NCI-H2171 (cell line): ENCODE results near the gene KRTAP10-4.
"Not testable (repeated sequence)": the region's sequence is repeated elsewhere in the genome, so short reads cannot be mapped to it uniquely, and the experiment has no call there.

Source experiments
- DNase-seq: peaks from one replicate; lab custom pipeline; 2025; lab: John Stamatoyannopoulos, UW

Gene KRTAP10-4

DNA sequence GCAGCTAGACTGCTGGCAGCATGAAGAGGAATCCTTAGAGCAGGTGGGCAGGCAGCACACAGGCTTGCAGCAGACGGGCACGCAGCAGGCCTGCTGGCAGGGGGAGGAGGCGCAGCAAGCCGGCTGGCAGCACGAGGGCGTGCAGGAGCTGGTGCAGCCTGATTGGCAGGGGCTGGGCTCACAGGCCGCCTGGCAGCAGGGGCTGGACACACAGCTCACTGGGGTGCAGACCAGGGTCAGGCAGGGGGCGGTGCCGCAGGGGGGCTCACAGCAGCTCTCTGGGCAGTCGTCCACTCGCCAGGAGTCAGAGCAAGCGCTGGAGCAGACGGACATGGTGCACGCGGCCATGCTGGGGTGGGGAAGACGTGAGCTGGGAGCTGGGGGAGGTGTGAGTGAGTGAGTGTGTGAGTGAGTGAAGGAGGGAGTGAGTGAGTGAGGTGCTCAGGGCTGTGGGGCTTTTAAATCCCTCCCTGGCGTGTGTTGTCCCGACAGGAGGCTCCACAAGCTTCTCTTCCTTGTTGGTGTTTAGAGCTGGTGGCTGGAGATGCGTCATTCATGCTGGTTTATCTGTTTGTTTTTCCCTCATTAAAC, 6.8 kb downstream of the KRTAP10-4 start, which contains the start of gene KRTAP10-5:
Gene KRTAP10-5 (minus strand): TSS at position 374 of the 591 bp plus-strand sequence. CDS start 26 bp downstream, at position 348.
- DNase-seq = not testable (repeated sequence)

DNA sequence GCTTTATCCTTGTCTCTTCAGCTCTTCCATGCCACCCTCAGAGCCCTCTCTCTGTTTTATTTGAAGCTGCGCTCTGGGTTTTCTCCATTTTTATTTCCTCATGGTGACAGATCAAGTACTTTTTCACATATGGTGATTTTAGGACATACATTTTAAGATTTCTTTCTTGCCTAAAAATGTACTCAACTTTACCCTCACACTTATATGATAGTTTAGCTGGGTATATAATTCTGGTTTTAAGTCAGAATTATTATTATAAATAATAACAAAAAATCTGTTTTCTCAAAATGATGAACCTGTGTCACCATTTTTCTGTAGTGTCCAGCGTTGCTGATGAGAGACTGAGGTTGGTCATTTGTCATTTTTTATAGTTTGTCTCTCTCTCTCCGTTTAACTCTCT, 7.6 kb downstream of the KRTAP10-4 start:
- DNase-seq = no peak

DNA sequence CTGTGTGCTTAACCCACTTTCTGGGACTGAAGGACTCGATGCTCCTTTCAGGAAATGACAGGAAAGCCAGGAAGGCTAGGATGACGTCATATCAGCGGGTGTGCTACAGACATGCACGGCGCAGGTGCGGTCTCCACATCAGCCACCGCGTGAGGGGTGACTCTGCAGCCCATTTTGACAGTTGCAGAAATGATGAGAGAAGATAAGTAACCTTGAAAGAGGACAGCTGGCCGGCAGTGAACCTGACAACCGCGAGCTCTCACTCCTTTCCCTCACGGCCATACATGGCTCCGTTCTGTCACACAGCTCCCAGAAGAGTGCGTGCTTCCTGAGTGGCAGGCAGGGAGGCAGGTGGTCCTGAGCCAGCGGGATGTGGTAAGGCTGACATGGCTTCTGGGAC, 8.5 kb downstream of the KRTAP10-4 start:
- DNase-seq = no peak

DNA sequence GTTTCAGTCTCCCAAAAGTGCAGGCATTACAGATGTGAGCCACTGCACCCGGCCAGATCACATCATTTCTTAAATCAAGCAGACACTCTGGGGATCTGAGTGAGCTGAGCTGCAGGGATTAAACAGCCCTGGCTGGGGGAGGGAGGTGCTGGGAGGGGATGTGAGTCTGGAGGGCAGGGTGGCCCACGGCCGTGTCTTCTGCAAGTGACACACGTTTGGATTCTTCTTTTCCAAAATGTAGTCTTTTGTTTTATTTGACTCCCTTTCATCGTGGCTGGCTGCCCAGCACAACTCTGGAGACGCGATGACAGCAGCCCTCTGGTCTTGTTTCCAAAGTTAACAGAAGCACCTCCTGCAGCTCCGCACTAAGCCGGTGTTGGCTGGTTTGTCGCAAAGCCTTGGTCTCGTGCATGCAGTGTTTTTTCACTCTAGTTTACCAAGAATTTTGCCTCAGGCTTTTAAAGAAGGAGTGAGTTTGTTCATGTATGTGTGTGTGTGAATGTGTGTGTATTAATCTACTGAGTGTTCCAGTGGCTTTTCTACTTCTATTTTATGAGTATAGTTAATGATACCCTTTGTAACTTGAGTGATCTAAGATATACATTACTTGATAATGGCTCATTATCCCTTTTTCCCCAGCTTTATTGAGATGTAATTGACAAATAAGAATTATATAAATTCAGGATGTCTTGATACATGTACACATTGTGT, 9.7 kb downstream of the KRTAP10-4 start:
- DNase-seq = no peak

DNA sequence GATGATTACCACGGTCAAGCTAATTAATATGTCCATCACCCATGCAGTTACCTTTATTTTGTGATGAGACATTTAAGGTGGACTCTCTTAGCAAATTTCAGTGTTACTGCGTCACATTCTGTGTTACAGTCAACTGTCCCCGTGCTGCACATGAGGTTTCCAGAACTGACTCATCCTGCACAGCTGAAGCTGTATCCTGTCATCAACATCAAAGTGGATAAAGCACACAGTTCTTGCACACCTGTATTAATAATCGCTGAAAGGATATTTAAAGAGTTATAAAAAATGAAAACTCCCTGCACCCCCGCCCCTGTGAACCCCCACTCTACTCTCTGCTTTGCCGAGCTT, 10.2 kb downstream of the KRTAP10-4 start:
- DNase-seq = no peak

DNA sequence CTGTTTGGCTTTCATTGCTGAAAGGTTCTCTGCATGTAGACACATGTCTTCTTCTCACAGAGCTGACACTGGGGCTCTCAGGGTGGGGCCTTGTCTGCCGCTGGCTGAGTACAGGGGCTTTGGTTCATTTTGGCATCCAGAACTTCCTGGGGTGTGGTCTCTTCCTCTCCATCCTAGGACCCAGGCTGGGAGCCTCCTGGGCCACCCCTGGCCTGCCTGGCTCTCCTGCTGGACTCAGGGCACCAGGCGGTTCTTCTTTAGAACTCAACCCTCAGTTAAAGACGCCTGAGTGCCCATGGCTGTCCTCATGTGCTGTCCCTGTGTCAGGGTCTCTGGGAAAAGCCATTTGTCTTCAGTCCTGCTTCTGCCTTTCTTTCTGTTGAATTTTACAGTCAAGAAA, 12.4 kb downstream of the KRTAP10-4 start:
- DNase-seq = no peak

DNA sequence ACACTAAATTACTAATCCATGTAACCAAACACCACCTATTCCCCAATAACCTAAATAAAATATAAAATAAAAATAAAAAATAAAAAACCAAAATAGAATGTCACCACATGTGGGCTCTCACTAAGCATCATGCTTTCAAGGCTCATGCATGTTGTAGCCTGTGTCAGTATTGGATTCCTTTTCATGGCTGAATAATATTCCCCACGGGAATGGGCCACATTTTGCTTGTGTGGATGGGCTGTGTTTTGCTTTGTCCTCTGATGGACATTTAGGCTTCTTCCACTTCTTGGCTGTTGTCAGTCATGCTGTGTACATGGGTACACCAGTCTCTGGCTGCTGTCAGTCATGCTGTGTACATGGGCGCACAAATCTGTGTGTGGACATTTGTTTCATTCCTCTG, 15.6 kb downstream of the KRTAP10-4 start:
- no peak for DNase-seq

DNA sequence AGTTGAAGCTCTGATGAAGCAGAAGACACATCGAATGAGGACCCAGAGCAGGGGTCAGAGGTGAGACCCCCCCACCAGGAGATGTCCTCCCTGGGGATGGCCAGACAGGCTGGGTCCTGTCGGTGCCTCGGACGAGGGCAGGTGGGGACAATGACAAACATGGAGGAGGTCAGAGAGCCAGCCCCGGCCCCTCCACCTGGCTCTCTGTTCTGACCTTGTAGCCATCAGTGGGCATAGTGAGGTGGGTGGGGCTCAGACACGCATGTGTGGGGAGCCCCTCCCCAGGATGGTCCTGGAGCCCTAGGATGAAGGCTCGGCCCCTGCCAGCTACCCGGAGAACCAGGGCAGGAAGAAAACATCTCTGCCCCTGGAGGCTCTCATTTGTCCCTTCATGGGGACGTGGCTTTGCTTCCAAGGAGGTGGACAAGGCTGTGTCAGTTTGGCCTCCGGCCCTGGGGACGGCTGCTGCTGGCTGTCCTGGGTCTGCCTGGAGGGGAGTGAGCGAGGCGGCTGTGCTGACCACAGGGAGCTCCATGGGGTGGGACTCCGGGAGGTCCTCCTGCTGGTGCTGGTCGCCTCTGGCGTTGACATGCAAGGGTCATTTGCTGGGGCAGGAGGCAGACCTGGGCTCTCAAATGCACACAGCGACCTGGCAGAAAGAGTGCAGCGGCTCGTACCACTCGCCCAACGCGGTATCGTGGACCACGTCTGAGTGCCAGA, 16.2 kb downstream of the KRTAP10-4 start:
- DNase-seq = no peak

DNA sequence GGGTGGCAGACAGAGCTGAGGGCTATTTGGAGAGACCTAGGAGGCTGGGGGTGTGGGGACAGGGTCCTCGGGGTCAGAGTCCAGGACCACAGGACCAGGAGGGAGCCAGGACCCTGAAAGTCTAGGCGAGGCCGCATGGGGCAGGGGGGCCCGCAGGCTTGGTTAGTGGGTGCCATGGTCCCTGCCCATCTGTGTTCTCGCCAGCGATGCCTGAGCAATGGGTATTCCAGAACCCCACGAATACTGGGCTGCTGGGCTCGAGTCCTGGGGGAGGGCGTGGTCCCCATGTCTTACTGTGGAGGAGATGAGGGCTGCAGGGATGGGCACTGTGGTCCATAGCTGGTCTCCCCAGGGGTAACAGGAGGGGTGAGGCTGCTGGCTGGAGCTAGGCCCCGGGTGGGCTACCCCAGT, 16.8 kb downstream of the KRTAP10-4 start:
- no peak for DNase-seq

DNA sequence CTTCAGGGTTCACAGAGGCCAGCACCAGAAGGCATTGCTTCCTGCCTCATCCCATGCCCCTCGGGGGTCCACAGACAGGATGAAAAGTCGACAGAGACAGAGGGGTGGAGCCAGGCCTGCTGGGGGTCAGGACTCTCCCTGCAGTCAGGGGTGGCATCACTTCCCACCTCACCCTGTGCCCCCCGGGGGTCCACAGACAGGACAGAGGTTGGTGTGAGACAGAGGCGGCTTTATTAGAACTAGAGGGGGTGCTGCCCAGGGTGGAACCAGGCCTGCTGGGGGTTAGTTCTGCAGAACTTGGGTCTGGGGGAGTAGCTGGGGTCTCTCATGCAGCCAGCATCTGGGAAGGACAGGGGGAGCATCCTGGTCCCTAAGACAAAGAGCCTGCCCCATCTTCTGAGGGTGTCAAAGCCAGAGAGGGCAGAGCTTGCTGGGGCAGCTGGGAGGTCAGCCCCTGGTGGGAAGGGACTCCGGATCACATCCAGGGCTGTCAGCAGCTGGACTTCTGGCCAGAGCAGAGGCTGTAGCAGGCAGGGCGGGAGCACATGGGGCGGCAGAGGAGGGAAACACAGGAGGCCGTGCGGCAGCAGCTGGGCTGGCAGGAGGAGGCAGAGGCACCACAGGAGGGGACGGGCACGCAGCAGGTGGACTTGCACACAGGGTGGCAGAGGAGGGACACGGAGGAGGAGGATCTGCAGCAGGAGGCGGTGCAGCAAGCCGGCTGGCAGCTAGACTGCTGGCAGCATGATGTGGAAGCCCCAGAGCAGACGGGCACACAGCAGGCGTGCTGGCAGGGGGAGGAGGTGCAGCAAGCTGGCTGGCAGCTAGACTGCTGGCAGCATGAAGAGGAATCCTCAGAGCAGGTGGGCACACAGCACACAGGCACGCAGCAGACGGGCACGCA, 17.6 kb downstream of the KRTAP10-4 start:
- DNase-seq = not testable (repeated sequence)

DNA sequence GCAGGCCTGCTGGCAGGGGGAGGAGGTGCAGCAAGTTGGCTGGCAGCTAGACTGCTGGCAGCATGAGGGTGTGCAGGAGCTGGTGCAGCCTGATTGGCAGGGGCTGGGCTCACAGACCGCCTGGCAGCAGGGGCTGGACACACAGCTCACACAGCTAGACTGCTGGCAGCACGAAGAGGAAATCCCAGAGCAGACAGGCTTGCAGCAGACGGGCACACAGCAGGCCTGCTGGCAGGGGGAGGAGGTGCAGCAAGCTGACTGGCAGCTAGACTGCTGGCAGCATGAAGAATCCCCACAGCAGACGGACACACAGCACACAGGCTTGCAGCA, 18.2 kb downstream of the KRTAP10-4 start:
- DNase-seq = not testable (repeated sequence)

DNA sequence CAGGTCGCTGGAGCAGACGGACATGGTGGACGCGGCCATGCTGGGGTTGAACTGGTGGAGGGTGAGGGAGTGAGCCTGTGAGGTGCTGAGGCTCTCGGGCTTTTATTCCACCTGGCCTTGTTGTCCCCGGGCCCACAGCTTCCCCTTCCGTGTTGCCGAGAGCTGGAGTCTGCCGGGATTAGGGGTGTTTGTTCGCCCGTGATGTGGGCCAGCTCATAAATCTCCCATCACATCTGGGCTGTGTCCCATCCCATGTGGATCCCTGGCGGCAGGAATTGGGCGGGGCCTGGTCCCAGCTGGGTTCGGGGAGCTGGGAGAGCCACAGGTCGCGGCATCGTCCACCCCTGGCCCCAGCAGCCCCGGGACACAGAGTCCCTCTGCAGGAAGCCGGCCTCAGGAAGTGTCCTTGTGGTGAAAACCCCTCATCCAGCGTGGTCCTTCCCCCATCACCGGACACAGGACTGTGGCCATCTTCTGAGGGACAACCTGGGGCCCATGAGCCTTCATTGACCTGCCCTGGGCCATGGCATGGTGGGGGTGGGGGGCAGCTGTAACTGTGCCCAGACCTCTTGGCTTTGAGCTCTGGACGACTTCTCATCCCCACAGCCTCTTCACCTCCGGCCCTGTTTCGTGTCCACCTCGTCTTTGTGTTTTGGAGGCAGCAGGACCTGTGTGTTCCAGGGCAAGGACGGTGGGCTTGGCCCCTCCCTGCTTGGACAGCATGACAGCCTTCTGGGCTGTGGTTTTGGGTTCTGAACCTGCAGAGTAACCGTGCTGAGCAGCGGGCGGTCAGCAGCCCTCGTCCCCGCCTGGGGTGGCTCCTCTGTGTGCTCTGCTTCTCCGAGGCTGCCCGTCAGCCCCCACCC, 19.1 kb downstream of the KRTAP10-4 start, which contains the start of gene KRTAP10-6:
Gene KRTAP10-6 (minus strand): TSS at position 60 of the 866 bp plus-strand sequence. CDS start 21 bp downstream, at position 39.
- DNase-seq = no peak

DNA sequence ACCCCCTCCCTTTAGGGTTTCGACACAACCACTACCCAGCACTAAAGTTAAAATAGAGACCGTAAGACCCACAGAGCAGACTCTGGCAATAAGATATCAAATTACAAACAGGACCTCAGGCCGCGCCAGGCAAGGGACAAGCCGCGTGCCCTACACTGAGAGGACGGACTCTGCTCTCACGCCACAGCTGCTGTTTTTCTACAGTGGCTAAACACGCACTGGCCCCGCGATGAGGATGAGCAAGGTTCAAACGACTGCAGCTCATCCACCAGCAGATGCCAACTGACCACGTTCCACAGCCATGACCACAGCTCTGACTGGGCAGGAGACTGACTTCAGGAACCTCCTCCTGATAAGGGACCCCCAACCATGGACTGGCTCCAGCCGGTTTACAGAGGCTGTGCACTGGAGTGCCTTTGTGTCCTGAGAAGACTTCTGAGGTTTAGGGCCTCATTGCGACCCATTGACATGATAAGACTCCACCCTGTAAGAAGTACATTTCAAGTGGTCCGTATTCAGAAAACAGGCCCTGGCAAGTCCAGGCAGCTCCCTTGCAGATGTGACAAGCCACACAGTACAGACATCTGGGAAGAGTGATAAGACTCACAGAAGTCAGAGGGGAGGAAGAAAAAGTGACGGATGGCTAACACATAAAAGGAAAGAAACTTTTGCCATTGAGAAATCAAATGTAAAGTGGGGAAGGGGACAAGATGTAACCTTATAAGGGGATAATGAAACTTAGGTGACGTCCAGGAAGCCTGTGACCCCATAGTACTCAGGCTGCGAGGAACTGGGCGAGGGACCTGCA, 20.3 kb downstream of the KRTAP10-4 start:
- DNase-seq = no peak

DNA sequence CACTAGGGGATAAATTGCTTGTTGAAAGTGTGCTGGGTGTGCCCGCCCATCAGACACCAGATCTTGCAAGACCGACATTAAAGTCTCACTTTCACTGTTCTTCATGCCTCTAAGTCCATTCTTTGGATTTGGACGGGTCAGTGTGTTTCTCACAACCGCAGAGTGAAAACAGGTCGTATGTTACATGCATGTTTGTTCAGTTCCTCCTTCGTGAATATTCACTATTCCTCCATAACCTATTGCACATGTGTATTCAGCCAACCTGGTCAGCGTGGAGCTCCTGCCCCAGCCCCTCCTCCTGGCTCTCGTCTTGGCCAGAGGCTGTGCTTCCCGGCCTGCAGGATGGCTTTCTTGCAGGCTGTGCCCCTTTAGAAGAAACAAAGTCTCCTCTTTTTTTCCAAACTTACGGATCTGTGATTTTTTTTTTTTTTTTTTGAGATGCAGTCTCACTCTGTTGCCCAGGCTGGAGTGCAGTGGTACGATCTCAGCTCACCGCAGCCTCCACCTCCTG, 20.9 kb downstream of the KRTAP10-4 start:
- no peak for DNase-seq

DNA sequence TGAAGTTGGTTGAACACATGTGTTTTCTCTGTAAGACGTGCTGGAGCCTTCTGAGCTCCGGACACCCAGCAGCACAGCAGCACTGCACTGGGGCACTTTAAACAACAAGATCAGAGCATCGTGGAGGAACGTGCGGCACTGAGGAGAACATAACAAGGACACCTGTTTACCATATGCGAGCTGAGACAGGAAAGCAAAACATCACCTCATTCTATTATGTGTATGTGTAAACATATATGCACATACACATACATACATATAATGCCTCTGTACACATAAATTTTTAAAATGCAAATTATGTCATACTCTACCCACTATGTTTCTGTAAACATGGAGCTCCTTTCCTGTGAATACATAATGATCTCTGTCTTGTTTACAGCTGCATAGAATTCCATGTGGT, 22.0 kb downstream of the KRTAP10-4 start:
- no peak for DNase-seq

DNA sequence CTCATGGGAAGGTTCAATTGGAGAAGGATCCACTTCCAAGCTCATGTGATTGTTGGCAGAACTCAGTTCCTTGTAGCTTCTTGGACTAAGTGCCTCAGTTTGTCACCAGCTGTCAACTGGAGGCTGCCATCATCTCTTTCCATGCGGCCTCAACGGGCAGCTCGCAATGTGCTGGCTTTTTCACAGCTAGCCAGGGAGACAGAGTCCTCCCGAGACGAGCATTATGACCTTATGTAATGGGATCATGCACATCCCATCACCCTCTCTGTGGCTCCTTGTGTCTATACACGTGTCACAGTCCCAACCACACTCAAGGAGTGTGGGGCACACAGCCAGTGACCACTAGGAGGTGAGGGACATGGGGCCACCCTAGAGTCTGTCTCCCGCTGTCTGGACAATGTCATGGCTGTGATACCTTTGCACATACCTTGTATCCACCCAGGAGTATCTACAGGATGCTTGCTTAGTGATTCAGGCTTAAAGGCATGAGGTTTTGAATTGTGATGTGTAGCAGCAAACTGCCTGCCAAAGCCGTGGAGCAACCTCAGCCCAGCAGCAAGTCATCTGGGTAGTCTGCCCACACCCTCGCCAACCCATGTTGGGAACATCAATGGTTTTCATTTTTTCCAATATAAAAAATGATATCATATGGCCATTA, 22.7 kb downstream of the KRTAP10-4 start:
- DNase-seq = no peak

DNA sequence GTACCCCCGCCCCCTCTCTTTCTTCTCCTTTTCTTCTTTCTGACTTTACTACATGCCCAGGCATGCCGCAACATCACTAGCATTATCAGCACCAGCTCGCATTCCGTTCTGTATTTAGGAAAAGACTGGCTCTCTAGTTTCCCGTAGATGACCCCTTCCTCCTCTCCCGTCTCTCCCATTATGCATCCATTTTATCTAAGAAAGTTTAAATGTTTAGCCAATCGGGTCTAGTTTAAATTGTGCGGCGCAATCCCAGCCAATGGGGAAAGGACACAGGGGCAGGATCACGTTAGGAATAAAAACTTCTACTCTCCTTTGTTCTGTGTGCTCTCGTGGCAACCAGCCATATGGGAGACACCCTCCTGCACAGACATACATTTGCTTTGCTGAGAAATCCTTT, 24.5 kb downstream of the KRTAP10-4 start:
- DNase-seq = no peak

DNA sequence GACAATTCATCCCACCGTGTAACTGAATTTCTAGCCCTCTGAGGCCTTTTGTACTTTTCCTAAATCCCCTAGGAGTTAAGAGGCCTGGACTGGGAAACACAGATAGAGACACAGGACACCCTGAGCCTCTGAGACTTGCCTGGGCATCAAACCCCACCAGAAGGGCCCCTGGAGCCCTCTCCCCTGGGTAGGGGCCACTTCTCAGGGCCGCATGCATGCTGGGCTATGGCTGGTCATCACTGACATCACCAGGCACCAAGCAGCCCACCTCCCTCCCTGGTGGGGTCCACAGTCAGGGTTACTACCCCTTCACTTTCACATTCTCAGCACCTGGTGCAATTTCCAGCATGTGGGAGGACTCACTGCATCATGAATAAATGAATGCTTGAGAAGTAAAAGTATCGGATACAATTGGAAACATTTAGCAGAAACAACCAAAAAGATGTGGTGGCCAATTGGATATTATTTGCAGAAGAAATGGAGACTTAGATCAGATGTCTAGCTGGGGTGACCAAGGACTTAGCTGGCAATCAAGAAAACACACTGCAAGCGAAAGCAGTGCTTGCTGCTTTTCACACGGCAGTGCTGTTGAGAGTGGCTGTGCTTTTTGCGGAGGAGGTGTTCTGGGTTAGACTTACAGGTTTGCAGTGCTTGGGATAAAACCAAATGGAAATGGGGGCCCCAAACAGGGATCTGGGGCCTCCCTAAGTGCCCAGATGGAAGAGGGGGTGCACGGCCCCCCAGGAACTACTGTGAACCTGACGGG, 25.9 kb downstream of the KRTAP10-4 start:
- no peak for DNase-seq
